Smooth muscle cell (in vitro differentiated cells): ENCODE measurements around the gene SIGLEC5. TPM values are rescaled to one million over a fixed set of nuclear protein-coding genes. Genes with fewer than 3 reads are reported as not detected.
"Not testable (repeated sequence)": the region's sequence is repeated elsewhere in the genome, so short reads cannot be mapped to it uniquely, and the experiment has no call there.

Experiments used
- DNase-seq: peaks from one replicate; lab custom pipeline; 2025; ENCODE audit not compliant: unreplicated experiment; lab: John Stamatoyannopoulos, UW
- H2AFZ ChIP-seq: fragments of 200-600 bp; sonication (generic); 2 replicates; pipeline ENCODE4 v1.6.0; 2016; ENCODE audit warnings: antibody characterized with exemption, low read depth, mild to moderate bottlenecking
- H3F3A ChIP-seq: fragments of 200-600 bp; sonication (generic); 2 replicates; pipeline ENCODE4 v1.6.0; 2017; ENCODE audit warnings: antibody characterized with exemption, low read depth
- H3K27ac ChIP-seq: fragments of 200-600 bp; sonication (generic); 2 replicates; pipeline ENCODE4 v1.5.1; 2016; ENCODE audit warnings: low read depth, mild to moderate bottlenecking
- H3K27me3 ChIP-seq: fragments of 200-600 bp; sonication (generic); 2 replicates; pipeline ENCODE4 v1.6.1; 2016; ENCODE audit warnings: low read depth, mild to moderate bottlenecking
- H3K36me3 ChIP-seq: fragments of 200-600 bp; sonication (generic); 2 replicates; pipeline ENCODE4 v1.5.1; 2016; ENCODE audit warnings: low read depth
- H3K4me1 ChIP-seq: fragments of 200-600 bp; sonication (generic); 2 replicates; pipeline ENCODE4 v1.5.1; 2016; ENCODE audit warnings: low read depth
- H3K4me2 ChIP-seq: fragments of 200-600 bp; sonication (generic); 2 replicates; pipeline ENCODE4 v1.6.0; 2016; ENCODE audit warnings: mild to moderate bottlenecking
- H3K4me3 ChIP-seq: fragments of 200-600 bp; sonication (generic); 2 replicates; pipeline ENCODE4 v1.5.1; 2016; ENCODE audit warnings: mild to moderate bottlenecking
- H3K79me2 ChIP-seq: fragments of 200-600 bp; sonication (generic); 2 replicates; pipeline ENCODE4 v1.6.0; 2016; ENCODE audit warnings: low read depth, mild to moderate bottlenecking
- H3K9ac ChIP-seq: fragments of 200-600 bp; sonication (generic); 2 replicates; pipeline ENCODE4 v1.6.0; 2016; ENCODE audit warnings: low read depth
- H3K9me3 ChIP-seq: fragments of 200-600 bp; sonication (generic); replicated peaks from 2 replicates; pipeline ENCODE4 v1.5.1; 2016; ENCODE audit warnings: low read depth
- H4K20me1 ChIP-seq: fragments of 200-600 bp; sonication (generic); 2 replicates; pipeline ENCODE4 v1.6.0; 2016; ENCODE audit warnings: low read depth
- WGBS: methylation state at CpG from one replicate; pipeline ENCODE4 v1.1.7; 2016; ENCODE audit warnings: low lambda C conversion rate; 5-methylcytosine and 5-hydroxymethylcytosine counted together
- polyA plus RNA-seq: library from polyadenylated mRNA; unstranded; fragments of >200 nt; fragmentation: Nextera tagmentation; extraction: Ambion mirVana; gene quantifications from 2 replicates; pipeline ENCODE4 v1.2.1, GENCODE V29; 2016
- total RNA-seq: library from RNA; depleted of rRNA; stranded (reverse); fragments of >200 nt; gene quantifications from 2 replicates; pipeline ENCODE4 v1.2.3, GENCODE V29; 2014
- TF ChIP-seq, protein P1 (sequence below): fragments of 200-600 bp; sonication (generic); IDR thresholded peaks from 2 replicates; pipeline ENCODE4 v1.5.1; 2017; ENCODE audit warnings: borderline replicate concordance, mild to moderate bottlenecking, antibody characterized with exemption; ENCODE audit not compliant: insufficient read depth, poor library complexity, severe bottlenecking

SIGLEC5 gene
- total and polyA plus RNA-seq, 2 experiments from 2014 or later = not detected

DNA sequence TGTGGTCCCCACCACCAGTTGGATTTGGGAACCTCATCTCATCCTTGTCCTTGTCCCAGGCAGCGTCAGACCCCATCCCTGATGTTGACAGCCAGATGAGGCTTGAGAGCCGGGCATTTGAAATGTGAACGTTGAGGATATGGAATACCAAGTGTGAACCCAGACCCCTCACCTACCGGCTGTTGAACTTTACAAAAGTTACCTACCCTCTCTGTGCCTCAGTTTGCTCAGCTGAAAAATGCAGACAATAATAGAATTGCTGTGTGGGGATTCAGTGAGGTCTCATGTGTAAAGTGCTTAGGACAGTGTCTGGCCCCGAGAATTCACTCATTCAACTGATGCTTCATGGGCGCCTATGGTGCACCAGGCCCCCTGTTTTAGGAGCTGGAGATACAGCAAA is 17.1 kb upstream of the SIGLEC5 start:
- 87% methylated on average over 6 of the region's 6 CpGs for WGBS
- no peaks in the 10 kb centered on the region for H3K9me3 ChIP-seq

GRCh38 chr19:51646730-51647129 is 16.5 kb upstream of the SIGLEC5 start, which contains the start of gene SIGLEC14:
TSS of gene SIGLEC14 (minus strand) at chr19:51646825. CDS start at chr19:51646759, 66 bp downstream.
- not testable (repeated sequence) for H3K79me2 ChIP-seq, H2AFZ ChIP-seq, H3K9ac ChIP-seq, H3K4me3 ChIP-seq, H3K9me3 ChIP-seq, H3K27me3 ChIP-seq, H3K4me2 ChIP-seq, H3K4me1 ChIP-seq, H3K36me3 ChIP-seq, H3K27ac ChIP-seq, H3F3A ChIP-seq, DNase-seq, H4K20me1 ChIP-seq
- whole genome bisulfite sequencing = 83% methylated on average over 5 of the region's 10 CpGs

More for the DNA sequence above, 17.1 kb upstream of the SIGLEC5 start:
- Histone ChIP-seq H2AFZ (no peak overlapping the region), H3K27ac (no peak overlapping the region), H3K4me2 (no peak overlapping the region), H3K36me3 (no peaks in the 10 kb centered on the region), H3K4me1 (no peaks in the 10 kb centered on the region), H3F3A (no peaks in the 10 kb centered on the region), H3K4me3 (no peak overlapping the region), H3K9ac (no peak overlapping the region), H3K79me2 (no peaks in the 10 kb centered on the region), H4K20me1 (no peaks in the 10 kb centered on the region), H3K27me3 (no peaks in the 10 kb centered on the region)
- no peak for DNase-seq
- TF ChIP-seq, protein P1, sequence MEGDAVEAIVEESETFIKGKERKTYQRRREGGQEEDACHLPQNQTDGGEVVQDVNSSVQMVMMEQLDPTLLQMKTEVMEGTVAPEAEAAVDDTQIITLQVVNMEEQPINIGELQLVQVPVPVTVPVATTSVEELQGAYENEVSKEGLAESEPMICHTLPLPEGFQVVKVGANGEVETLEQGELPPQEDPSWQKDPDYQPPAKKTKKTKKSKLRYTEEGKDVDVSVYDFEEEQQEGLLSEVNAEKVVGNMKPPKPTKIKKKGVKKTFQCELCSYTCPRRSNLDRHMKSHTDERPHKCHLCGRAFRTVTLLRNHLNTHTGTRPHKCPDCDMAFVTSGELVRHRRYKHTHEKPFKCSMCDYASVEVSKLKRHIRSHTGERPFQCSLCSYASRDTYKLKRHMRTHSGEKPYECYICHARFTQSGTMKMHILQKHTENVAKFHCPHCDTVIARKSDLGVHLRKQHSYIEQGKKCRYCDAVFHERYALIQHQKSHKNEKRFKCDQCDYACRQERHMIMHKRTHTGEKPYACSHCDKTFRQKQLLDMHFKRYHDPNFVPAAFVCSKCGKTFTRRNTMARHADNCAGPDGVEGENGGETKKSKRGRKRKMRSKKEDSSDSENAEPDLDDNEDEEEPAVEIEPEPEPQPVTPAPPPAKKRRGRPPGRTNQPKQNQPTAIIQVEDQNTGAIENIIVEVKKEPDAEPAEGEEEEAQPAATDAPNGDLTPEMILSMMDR = no peak

DNA sequence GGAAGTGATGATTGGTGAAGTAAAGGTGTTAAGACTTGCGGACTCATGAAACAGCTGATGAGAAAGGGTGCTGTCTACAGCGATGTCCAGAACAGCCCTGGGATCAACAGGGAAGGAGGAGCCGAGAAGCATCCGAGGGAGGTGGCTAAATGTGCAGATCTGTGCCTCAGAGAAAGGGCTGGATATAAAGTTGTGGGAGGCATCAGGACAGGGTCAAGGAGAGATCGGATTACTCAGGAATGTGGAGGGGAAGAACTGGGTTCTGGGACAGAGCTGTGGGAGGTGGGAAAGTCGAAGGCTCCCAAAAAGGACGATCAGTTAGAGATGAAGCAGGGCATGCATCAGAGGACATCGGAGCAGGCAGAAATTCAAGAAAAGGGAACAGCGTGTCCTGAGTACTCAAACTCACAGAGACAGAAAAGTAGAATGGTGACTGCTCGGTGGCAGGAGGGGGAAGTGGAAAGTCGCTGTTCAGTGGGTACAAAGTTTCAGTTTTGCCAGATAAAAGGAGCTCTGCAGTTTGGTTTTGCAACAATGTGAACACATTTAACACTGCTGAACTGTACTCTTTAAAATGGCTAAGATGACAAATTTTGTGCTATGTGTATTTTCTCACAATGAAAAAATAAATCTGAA is 14.6 kb upstream of the SIGLEC5 start:
- H3K9ac ChIP-seq = no peak overlapping the region
- 72% methylated on average over 11 of the region's 11 CpGs for WGBS
- TF ChIP-seq, protein P1 = no peak
- no peak overlapping the region for H3K27ac ChIP-seq
- H3K9me3 ChIP-seq = peaks cover 4% of the 10 kb centered on the region
- no peaks in the 10 kb centered on the region for H3K27me3 ChIP-seq
- no peak for DNase-seq
- no peak overlapping the region for H2AFZ ChIP-seq
- no peaks in the 10 kb centered on the region for H3K4me1 ChIP-seq
- H3F3A ChIP-seq = no peaks in the 10 kb centered on the region
- no peak overlapping the region for H3K4me3 ChIP-seq
- H3K4me2 ChIP-seq = no peak overlapping the region
- H3K36me3 ChIP-seq = no peaks in the 10 kb centered on the region
- no peaks in the 10 kb centered on the region for H3K79me2 ChIP-seq
- H4K20me1 ChIP-seq = no peaks in the 10 kb centered on the region

GRCh38 chr19:51641648-51642047 is 11.4 kb upstream of the SIGLEC5 start:
- Histone ChIP-seq H3F3A (no peaks in the 10 kb centered on the region), H3K79me2 (no peaks in the 10 kb centered on the region), H3K27me3 (no peaks in the 10 kb centered on the region), H4K20me1 (no peaks in the 10 kb centered on the region), H3K27ac (no peak overlapping the region), H3K36me3 (no peaks in the 10 kb centered on the region), H3K4me3 (no peak overlapping the region), H3K9ac (no peak overlapping the region), H3K9me3 (peaks cover 7% of the 10 kb centered on the region), H2AFZ (no peak overlapping the region), H3K4me1 (no peaks in the 10 kb centered on the region), H3K4me2 (no peak overlapping the region)
- TF ChIP-seq, protein P1 = no peak
- no peak for DNase-seq
